Upper lobe of left lung (tissue), 6 donors: ENCODE data around the gene PNPLA8. TPM values are rescaled to one million over a fixed set of nuclear protein-coding genes. Genes with fewer than 3 reads are reported as not detected.

Experiments used
- ATAC-seq, 2 donors: fragments of 200-7000 bp; cut with Tn5 transposase; one replicate each; pipeline ENCODE4 v1.9.1; 2022; ENCODE audit warnings: mild to moderate bottlenecking in 2 of 2, moderate library complexity in 2 of 2; ENCODE audit not compliant: low FRiP score in 2 of 2
- DNase-seq, 2 donors: peaks; one replicate each; pipeline ENCODE4 v3.0.0-alpha.2; 2019 to 2020
- H3K27ac ChIP-seq, 4 donors: fragments of 200-600 bp; sonication (generic); one replicate each; pipeline ENCODE4 v1.5.1; 2016 to 2019
- H3K27me3 ChIP-seq, 4 donors: fragments of 200-600 bp; sonication (generic); one replicate each; pipeline ENCODE4 v1.5.1; 2017 to 2019
- H3K36me3 ChIP-seq, 4 donors: fragments of 200-600 bp; sonication (generic); one replicate each; pipeline ENCODE4 v1.5.1; 2016 to 2019
- H3K4me1 ChIP-seq, 4 donors: fragments of 200-600 bp; sonication (generic); one replicate each; pipeline ENCODE4 v1.5.1; 2018 to 2019
- H3K4me3 ChIP-seq, 4 donors: fragments of 200-600 bp; sonication (generic); one replicate each; pipeline ENCODE4 v1.5.1; 2017 to 2019; ENCODE audit warnings: mild to moderate bottlenecking in 2 of 4, moderate library complexity in 1 of 4
- H3K9me3 ChIP-seq, 4 donors: fragments of 200-600 bp; sonication (generic); one replicate each; pipeline ENCODE4 v1.5.1; 2018 to 2019
- CTCF ChIP-seq, 6 experiments: fragments of 450-650 bp in 4 of 6; fragments of 200-600 bp in 2 of 6; sonication (generic) in 2 of 6; IDR thresholded peaks; one replicate each; pipeline ENCODE4 v1.5.1; 2016 to 2019; ENCODE audit warnings: antibody characterized with exemption in 6 of 6
- EP300 ChIP-seq, 4 donors: sonication (generic); formaldehyde crosslinking; IDR thresholded peaks; one replicate each; pipeline ENCODE4 v1.5.1; 2017; ENCODE audit warnings: antibody characterized with exemption in 4 of 4, control low read depth in 2 of 4
- POLR2AphosphoS5 ChIP-seq, 2 donors: sonication (generic); formaldehyde crosslinking; IDR thresholded peaks; one replicate each; pipeline ENCODE4 v1.5.1; 2017; ENCODE audit warnings: antibody characterized with exemption in 2 of 2
- WGBS, 2 donors: methylation state at CpG; one replicate each; pipeline ENCODE4 v1.1.5; 2017 to 2018; 5-methylcytosine and 5-hydroxymethylcytosine counted together
- total RNA-seq, 6 donors: library from RNA; depleted of rRNA in 4 of 6; stranded (reverse); fragments of >200 nt in 4 of 6; gene quantifications; one replicate each; pipeline versions ENCODE4 v1.1.0 to v1.2.1, GENCODE V29; 2016 to 2021
- donor health status: DM: no; HTN: no; CAD: no; lungs with moderate emphysema.
- donor health status: DM: no; HTN: yes; CAD: no; lungs with severe emphysema.

The PNPLA8 gene
- total RNA-seq, 6 donors from 2014 or later, result 6.5 to 39.1 (median 23.9) TPM

- Histone ChIP-seq H3K4me1 (no peaks in the 10 kb centered on the region), H3K36me3 (no peaks in the 10 kb centered on the region), H3K9me3 (no peaks in the 10 kb centered on the region), H3K4me3 (no peak overlapping the region), H3K27ac (no peak overlapping the region), H3K27me3 (no peaks in the 10 kb centered on the region)
- no peak for DNase-seq
- no peak for ATAC-seq
- TF ChIP-seq POLR2AphosphoS5 (IDR thresholded peaks at IDR 0.05) (no peak), EP300 (IDR thresholded peaks at IDR 0.05) (no peak), CTCF (IDR thresholded peaks at IDR 0.05) (no peak)
- 19 to 24% methylated on average over 3 of the region's 3 CpGs for WGBS, 2 donors
Observed at GRCh38 chr7:108421720-108422331, 104.1 kb downstream of the PNPLA8 start.

Other genes with a start within 250 kb of the PNPLA8 start
- gene NRCAM, start 69.7 kb downstream of the PNPLA8 start, total RNA-seq, result 10 to 100 TPM in 1 of 6 donors, 1 to 10 TPM in 5; 2.5 to 23.0 (median 5.0) TPM
- gene THAP5, start 43.6 kb upstream of the PNPLA8 start, total RNA-seq, result 10 to 100 TPM in 5 of 6 donors, 1 to 10 TPM in 1; 8.2 to 32.9 (median 19.8) TPM
- 10 to 100 TPM in 5 of 6 donors, 1 to 10 TPM in 1; 5.2 to 54.1 (median 29.0) TPM for gene DNAJB9, start 43.7 kb upstream of the PNPLA8 start, total RNA-seq